Left forelimb (tissue), 1 donor: ENCODE results near the gene SUPT16H.
"Not testable (repeated sequence)": the region's sequence is repeated elsewhere in the genome, so short reads cannot be mapped to it uniquely, and the experiment has no call there.

ENCODE experiments used
- DNase-seq: peaks from one replicate; pipeline ENCODE4 v3.0.0-alpha.2; 2018; ENCODE audit warnings: low spot score

SUPT16H gene

GRCh38 chr14:21367582-21368144, 16.2 kb downstream of the SUPT16H start:
- DNase-seq, result no peak

GRCh38 chr14:21356511-21356910, 27.3 kb downstream of the SUPT16H start:
- no peak for DNase-seq

GRCh38 chr14:21352587-21352986, 31.2 kb downstream of the SUPT16H start:
- DNase-seq, result no peak

- no peak for DNase-seq
Measured at GRCh38 chr14:21350539-21350938, 33.3 kb downstream of the SUPT16H start.

- DNase-seq, result no peak
Measured at GRCh38 chr14:21347201-21347600, 36.6 kb downstream of the SUPT16H start.

GRCh38 chr14:21346532-21347135, 37.2 kb downstream of the SUPT16H start:
- DNase-seq, result no peak

GRCh38 chr14:21343035-21343794, 40.6 kb downstream of the SUPT16H start:
- DNase-seq, result no peak

GRCh38 chr14:21334202-21334906, 49.5 kb downstream of the SUPT16H start:
- no peak for DNase-seq

- DNase-seq, result no peak
Measured at GRCh38 chr14:21332950-21333349, 50.9 kb downstream of the SUPT16H start.

GRCh38 chr14:21326972-21327371, 56.8 kb downstream of the SUPT16H start:
- no peak for DNase-seq

- DNase-seq, result no peak
Measured at GRCh38 chr14:21322716-21323115, 61.1 kb downstream of the SUPT16H start.

- DNase-seq, result no peak
Measured at GRCh38 chr14:21320913-21321312, 62.9 kb downstream of the SUPT16H start.

GRCh38 chr14:21317398-21317797, 66.4 kb downstream of the SUPT16H start:
- DNase-seq, result no peak

- DNase-seq, result no peak
Measured at GRCh38 chr14:21313512-21313911, 70.3 kb downstream of the SUPT16H start.

GRCh38 chr14:21311614-21312013, 72.2 kb downstream of the SUPT16H start:
- DNase-seq, result no peak

- no peak for DNase-seq
Measured at GRCh38 chr14:21309956-21310355, 73.9 kb downstream of the SUPT16H start.

- no peak for DNase-seq
Measured at GRCh38 chr14:21309238-21309636, 74.6 kb downstream of the SUPT16H start.

- no peak for DNase-seq
Measured at GRCh38 chr14:21308479-21309237, 75.2 kb downstream of the SUPT16H start.

- DNase-seq, result no peak
Measured at GRCh38 chr14:21308132-21308478, 75.7 kb downstream of the SUPT16H start.

- DNase-seq, result no peak
Measured at GRCh38 chr14:21307637-21308036, 76.2 kb downstream of the SUPT16H start.

GRCh38 chr14:21302836-21303140, 81.0 kb downstream of the SUPT16H start:
- DNase-seq, result not testable (repeated sequence)
